ENCODE measurements around the gene MYF6.

GRCh38 chr12:80749456-80749855 lies 42.0 kb downstream of the MYF6 start:
- TF ChIP-seq POLR2A (IDR thresholded peaks at IDR 0.05): no peak
- TF ChIP-seq CTCF (IDR thresholded peaks at IDR 0.05): no peak
